B cell (primary cell): ENCODE measurements around the gene NPTXR. TPM values are rescaled to one million over a fixed set of nuclear protein-coding genes. Genes with fewer than 3 reads are reported as not detected.

Source experiments
- ATAC-seq: fragments of 200-7000 bp; cut with Tn5 transposase; one replicate; pipeline ENCODE4 v1.10.0; 2021; ENCODE audit warnings: low read depth, mild to moderate bottlenecking, moderate number of reproducible peaks, moderate library complexity
- CTCF ChIA-PET: fragments of 350-600 bp; sonication (Branson Sonifier 250); formaldehyde crosslinking; loops from one replicate; lab custom pipeline; 2021; ENCODE audit warnings: antibody characterized with exemption, inconsistent platforms; lab: Charles Lee
- POLR2A ChIA-PET: fragments of 350-600 bp; sonication (Branson Sonifier 250); formaldehyde crosslinking; loops from one replicate; lab custom pipeline; 2021; ENCODE audit warnings: antibody characterized with exemption; lab: Charles Lee
- DNase-seq: peaks from one replicate; pipeline ENCODE4 v3.0.0; 2013
- H2AFZ ChIP-seq: 2 replicates; pipeline ENCODE4 v1.6.1; 2012; ENCODE audit warnings: mild to moderate bottlenecking, low read depth, low read length; ENCODE audit not compliant: insufficient read depth, poor library complexity, severe bottlenecking
- H3K27ac ChIP-seq, 2 donors: 1 replicate in 1 of 2; 2 replicates in 1 of 2; pipeline ENCODE4 v1.5.1; 2012 to 2013; ENCODE audit warnings: low read length in 2 of 2, mild to moderate bottlenecking in 2 of 2, moderate library complexity in 1 of 2
- H3K27me3 ChIP-seq, 4 experiments: fragments of 200-600 bp in 1 of 4; sonication (generic) in 1 of 4; replicated peaks in 1 of 4; 1 replicate in 2 of 4; 2 replicates in 2 of 4; pipeline versions ENCODE4 v1.6.1 to v1.7.0; 2013 to 2016; ENCODE audit warnings: low read length in 3 of 4, mild to moderate bottlenecking in 2 of 4, mixed read lengths in 1 of 4, moderate library complexity in 1 of 4; ENCODE audit not compliant: insufficient read depth in 4 of 4, control insufficient read depth in 3 of 4; ENCODE audit errors: control extremely low read depth in 1 of 4
- H3K36me3 ChIP-seq, 2 experiments: replicated peaks in 1 of 2; 1 replicate in 1 of 2; 2 replicates in 1 of 2; pipeline versions ENCODE4 v1.6.1 to v1.7.1; 2013; ENCODE audit warnings: low read length in 1 of 2; ENCODE audit not compliant: insufficient read depth in 2 of 2, control insufficient read depth in 1 of 2; ENCODE audit errors: control extremely low read depth in 1 of 2, extremely low read depth in 1 of 2
- H3K4me1 ChIP-seq, 2 donors: fragments of 200-600 bp in 1 of 2; sonication (generic) in 1 of 2; 1 replicate in 1 of 2; 2 replicates in 1 of 2; pipeline versions ENCODE4 v1.5.1 to v1.6.1; 2013 to 2017; ENCODE audit warnings: low read length in 2 of 2; ENCODE audit not compliant: control insufficient read depth in 2 of 2, insufficient read depth in 2 of 2
- H3K4me2 ChIP-seq: replicated peaks from 2 replicates; pipeline ENCODE3; 2012; ENCODE audit warnings: mild to moderate bottlenecking, low read depth, low read length; ENCODE audit not compliant: poor library complexity, severe bottlenecking
- H3K4me3 ChIP-seq, 5 experiments: fragments of 200-600 bp in 1 of 5; sonication (generic) in 1 of 5; 1 replicate in 3 of 5; 2 replicates in 2 of 5; pipeline versions ENCODE4 v1.5.1 to v1.7.0; 2011 to 2016; ENCODE audit warnings: low read length in 4 of 5, mild to moderate bottlenecking in 4 of 5, low read depth in 2 of 5, control low read depth in 1 of 5, moderate library complexity in 1 of 5; ENCODE audit not compliant: insufficient read depth in 1 of 5; ENCODE audit errors: control extremely low read depth in 1 of 5, extremely low read depth in 1 of 5
- H3K79me2 ChIP-seq: fragments of 200-600 bp; sonication (generic); one replicate; pipeline ENCODE4 v1.6.0; 2016; ENCODE audit warnings: low read length; ENCODE audit not compliant: control insufficient read depth, insufficient read depth
- H3K9ac ChIP-seq: fragments of 200-600 bp; sonication (generic); 2 replicates; pipeline ENCODE4 v1.6.1; 2017; ENCODE audit warnings: mild to moderate bottlenecking, low read length, moderate library complexity
- H3K9me3 ChIP-seq, 3 donors: one replicate each; pipeline versions ENCODE4 v1.6.1 to v1.7.1; 2013; ENCODE audit warnings: low read length in 2 of 3; ENCODE audit not compliant: control insufficient read depth in 2 of 3, insufficient read depth in 1 of 3; ENCODE audit errors: control extremely low read depth in 1 of 3
- H4K20me1 ChIP-seq: 2 replicates; pipeline ENCODE4 v1.6.0; 2012; ENCODE audit warnings: mild to moderate bottlenecking, low read length; ENCODE audit not compliant: insufficient read depth, control insufficient read depth, poor library complexity, severe bottlenecking
- H3K27ac Mint-ChIP-seq: one replicate; pipeline ENCODE4 v1.8.0; 2021; ENCODE audit warnings: mixed read lengths
- H3K27me3 Mint-ChIP-seq: one replicate; pipeline ENCODE4 v1.8.0; 2021; ENCODE audit warnings: mixed read lengths
- H3K4me1 Mint-ChIP-seq: one replicate; pipeline ENCODE4 v1.8.0; 2021; ENCODE audit warnings: mixed read lengths
- H3K4me3 Mint-ChIP-seq: one replicate; pipeline ENCODE4 v1.8.0; 2021; ENCODE audit warnings: mixed read lengths
- H3K9me3 Mint-ChIP-seq: one replicate; pipeline ENCODE4 v1.8.0; 2022; ENCODE audit warnings: mixed read lengths; ENCODE audit not compliant: insufficient read depth
- CTCF ChIP-seq: fragments of 200-600 bp; IDR thresholded peaks from one replicate; pipeline ENCODE4 v1.8.0; 2022; ENCODE audit warnings: antibody characterized with exemption, mild to moderate bottlenecking
- EZH2 ChIP-seq: IDR thresholded peaks from 2 replicates; pipeline ENCODE4 v1.6.1; 2012; ENCODE audit warnings: borderline replicate concordance, low read depth, mild to moderate bottlenecking, moderate library complexity, low read length; ENCODE audit not compliant: insufficient read depth, poor library complexity, severe bottlenecking
- WGBS: methylation state at CpG from one replicate; pipeline ENCODE4 v1.1.5; 2013; ENCODE audit warnings: missing lambda C conversion rate; ENCODE audit not compliant: insufficient coverage; 5-methylcytosine and 5-hydroxymethylcytosine counted together
- intact Hi-C: fragments of 100-400 bp; cut with micrococcal nuclease; formaldehyde crosslinking; loops from one replicate; pipeline ENCODE4 v1.10.0; 2022
- polyA plus RNA-seq: library from polyadenylated mRNA; depleted of rRNA; stranded (reverse); fragments of >200 nt; gene quantifications from 2 replicates; pipeline ENCODE4 v1.2.3, GENCODE V29; 2012
- total RNA-seq, 2 donors: library from RNA; stranded (reverse); fragments of 120-200 nt in 1 of 2; gene quantifications; 1 replicate in 1 of 2; 2 replicates in 1 of 2; pipeline versions ENCODE4 v1.2.3 to v1.2.4, GENCODE V29; 2013 to 2022

The NPTXR gene
- total and polyA plus RNA-seq, 2 donors (not counting 1 experiment from before 2014, with no cell fraction given): 0.16 to 0.71 TPM

GRCh38 chr22:38841211-38841610 lies 2.6 kb downstream of the NPTXR start:
- H3K4me2 ChIP-seq: no peak overlapping the region
- H3K27me3 Mint-ChIP-seq: peaks cover 57% of the 10 kb centered on the region
- intact Hi-C loops: loop anchor here (5.0 kb wide), 1 partner anchor 84 kb away; the partner anchor contains the start of gene SUN2
- H2AFZ ChIP-seq: no peak overlapping the region
- CTCF ChIA-PET: interaction anchor here (1.3 kb wide), 1 partner anchor 28 kb away, joined by 5 read pairs; no protein-coding TSS in a partner anchor
- H3K27me3 ChIP-seq: peaks cover 0 to 63% (median 27%) of the 10 kb centered on the region in 4 experiments
- no peak overlapping the region for H3K9ac ChIP-seq
- H3K4me1 ChIP-seq: peaks cover 6 to 13% of the 10 kb centered on the region in 2 donors
- peaks cover 11% of the 10 kb centered on the region for H3K4me1 Mint-ChIP-seq
- H3K36me3 ChIP-seq: no peaks in the 10 kb centered on the region
- DNase-seq: no peak
- POLR2A ChIA-PET: no interaction called here
- 20% methylated on average over 5 of the region's 7 CpGs for WGBS
- no peaks in the 10 kb centered on the region for H3K9me3 Mint-ChIP-seq
- H3K79me2 ChIP-seq: no peaks in the 10 kb centered on the region
- H3K27ac ChIP-seq: no peak overlapping the region
- no peak for ATAC-seq
- H3K4me3 ChIP-seq: no peak overlapping the region
- no peaks in the 10 kb centered on the region for H3K9me3 ChIP-seq
- H3K4me3 Mint-ChIP-seq: no peak overlapping the region
- TF ChIP-seq EZH2 (no peak), CTCF (no peak)
- no peaks in the 10 kb centered on the region for H4K20me1 ChIP-seq
- no peak overlapping the region for H3K27ac Mint-ChIP-seq

GRCh38 chr22:38840129-38840528 lies 3.7 kb downstream of the NPTXR start:
- Histone ChIP-seq H3K4me3 (no peak overlapping the region), H3K4me2 (no peak overlapping the region), H2AFZ (no peak overlapping the region), H3K9ac (no peak overlapping the region), H3K4me1 (peaks cover 6 to 13% of the 10 kb centered on the region in 2 donors), H4K20me1 (no peaks in the 10 kb centered on the region), H3K27me3 (peaks cover 0 to 57% (median 24%) of the 10 kb centered on the region in 4 experiments), H3K79me2 (no peaks in the 10 kb centered on the region), H3K9me3 (no peaks in the 10 kb centered on the region), H3K27ac (no peak overlapping the region), H3K36me3 (no peaks in the 10 kb centered on the region)
- DNase-seq (no peak), ATAC-seq (no peak)
- Mint-ChIP-seq H3K27ac (no peak overlapping the region), H3K4me1 (peaks cover 11% of the 10 kb centered on the region), H3K27me3 (peaks cover 57% of the 10 kb centered on the region), H3K4me3 (no peak overlapping the region), H3K9me3 (no peaks in the 10 kb centered on the region)
- intact Hi-C loops: loop anchor here (5.0 kb wide), 1 partner anchor 83 kb away; the partner anchor contains the start of gene SUN2
- TF ChIP-seq EZH2 (no peak), CTCF (no peak)
- WGBS: 86% methylated on average over 3 of the region's 3 CpGs
- ChIA-PET CTCF (interaction anchor here (0.6 to 0.7 kb wide), 2 partner anchors 133 to 183 kb away, joined by 5 to 6 read pairs; no protein-coding TSS in a partner anchor), POLR2A (interaction anchor here (0.7 kb wide), 1 partner anchor 16 kb away, joined by 3 read pairs; no protein-coding TSS in a partner anchor)
